Breast epithelium (tissue), 4 donors: ENCODE data around the gene SOX15. TPM values are rescaled to one million over a fixed set of nuclear protein-coding genes. Genes with fewer than 3 reads are reported as not detected.

ENCODE experiments used
- DNase-seq, 2 donors: peaks; one replicate each; pipeline ENCODE4 v3.0.0-alpha.2; 2019; ENCODE audit warnings: low spot score in 2 of 2
- H3K27ac ChIP-seq, 2 donors: fragments of 200-600 bp; sonication (generic) in 1 of 2; one replicate each; pipeline ENCODE4 v1.5.1; 2016 to 2019; ENCODE audit warnings: mild to moderate bottlenecking in 1 of 2
- H3K27me3 ChIP-seq, 2 donors: fragments of 200-600 bp; sonication (generic) in 1 of 2; one replicate each; pipeline versions ENCODE4 v1.5.1 to v1.6.0; 2017 to 2019; ENCODE audit warnings: control low read depth in 1 of 2, mild to moderate bottlenecking in 1 of 2
- H3K36me3 ChIP-seq: fragments of 200-600 bp; one replicate; pipeline ENCODE4 v1.5.1; 2019
- H3K4me1 ChIP-seq, 2 donors: fragments of 200-600 bp; sonication (generic); one replicate each; pipeline ENCODE4 v1.5.1; 2016 to 2019; ENCODE audit warnings: control low read depth in 1 of 2
- H3K4me3 ChIP-seq, 3 donors: fragments of 200-600 bp; sonication (generic); 1 replicate in 2 of 3; 2 replicates in 1 of 3; pipeline ENCODE4 v1.5.1; 2016 to 2019; ENCODE audit warnings: mild to moderate bottlenecking in 3 of 3, moderate library complexity in 2 of 3
- H3K9me3 ChIP-seq, 2 donors: fragments of 200-600 bp; sonication (generic) in 1 of 2; one replicate each; pipeline ENCODE4 v1.5.1; 2016 to 2019; ENCODE audit warnings: control low read depth in 1 of 2
- POLR2A ChIP-seq: fragments of 450-650 bp; IDR thresholded peaks from one replicate; pipeline ENCODE4 v1.6.1; 2016; ENCODE audit warnings: antibody characterized with exemption, mild to moderate bottlenecking, moderate library complexity
- POLR2AphosphoS5 ChIP-seq, 3 donors: sonication (generic); formaldehyde crosslinking; IDR thresholded peaks; one replicate each; pipeline ENCODE4 v1.6.1; 2017; ENCODE audit warnings: antibody characterized with exemption in 3 of 3
- intact Hi-C: fragments of 100-400 bp; cut with DNase I; formaldehyde crosslinking; loops from one replicate; pipeline ENCODE4 v1.15.1; 2023; ENCODE audit warnings: low total_unique reads
- total RNA-seq, 3 donors: library from RNA; depleted of rRNA; stranded (reverse); fragments of >200 nt; gene quantifications; one replicate each; pipeline ENCODE4 v1.1.0, GENCODE V29; 2016
- TF ChIP-seq, protein P1 (sequence below), 3 donors: fragments of 450-650 bp; IDR thresholded peaks; one replicate each; pipeline ENCODE4 v1.5.1; 2016 to 2017; ENCODE audit warnings: antibody characterized with exemption in 3 of 3, mild to moderate bottlenecking in 3 of 3, moderate library complexity in 3 of 3

The SOX15 gene
- total RNA-seq, 3 donors from 2014 or later: 1.3 to 4.1 (median 1.6) TPM

DNA sequence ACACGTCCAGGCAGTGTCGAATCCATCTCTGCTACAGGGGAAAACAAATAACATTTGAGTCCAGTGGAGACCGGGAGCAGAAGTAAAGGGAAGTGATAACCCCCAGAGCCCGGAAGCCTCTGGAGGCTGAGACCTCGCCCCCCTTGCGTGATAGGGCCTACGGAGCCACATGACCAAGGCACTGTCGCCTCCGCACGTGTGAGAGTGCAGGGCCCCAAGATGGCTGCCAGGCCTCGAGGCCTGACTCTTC, 17.6 kb downstream of the SOX15 start:
- peak overlapping the region; percentile 98 for H3K27ac ChIP-seq

GRCh38 chr17:7570351-7570750, 19.5 kb downstream of the SOX15 start:
- no peak overlapping the region for H3K27ac ChIP-seq
- intact Hi-C loops: no loop called here
- H3K36me3 ChIP-seq: peaks cover 2% of the 10 kb centered on the region

More for the DNA sequence above, 17.6 kb downstream of the SOX15 start:
- H3K9me3 ChIP-seq: no peaks in the 10 kb centered on the region
- no peak for TF ChIP-seq POLR2AphosphoS5 (IDR thresholded peaks at IDR 0.05)
- TF ChIP-seq POLR2A: no peak
- TF ChIP-seq, protein P1, sequence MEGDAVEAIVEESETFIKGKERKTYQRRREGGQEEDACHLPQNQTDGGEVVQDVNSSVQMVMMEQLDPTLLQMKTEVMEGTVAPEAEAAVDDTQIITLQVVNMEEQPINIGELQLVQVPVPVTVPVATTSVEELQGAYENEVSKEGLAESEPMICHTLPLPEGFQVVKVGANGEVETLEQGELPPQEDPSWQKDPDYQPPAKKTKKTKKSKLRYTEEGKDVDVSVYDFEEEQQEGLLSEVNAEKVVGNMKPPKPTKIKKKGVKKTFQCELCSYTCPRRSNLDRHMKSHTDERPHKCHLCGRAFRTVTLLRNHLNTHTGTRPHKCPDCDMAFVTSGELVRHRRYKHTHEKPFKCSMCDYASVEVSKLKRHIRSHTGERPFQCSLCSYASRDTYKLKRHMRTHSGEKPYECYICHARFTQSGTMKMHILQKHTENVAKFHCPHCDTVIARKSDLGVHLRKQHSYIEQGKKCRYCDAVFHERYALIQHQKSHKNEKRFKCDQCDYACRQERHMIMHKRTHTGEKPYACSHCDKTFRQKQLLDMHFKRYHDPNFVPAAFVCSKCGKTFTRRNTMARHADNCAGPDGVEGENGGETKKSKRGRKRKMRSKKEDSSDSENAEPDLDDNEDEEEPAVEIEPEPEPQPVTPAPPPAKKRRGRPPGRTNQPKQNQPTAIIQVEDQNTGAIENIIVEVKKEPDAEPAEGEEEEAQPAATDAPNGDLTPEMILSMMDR (IDR thresholded peaks at IDR 0.05): no peak
- peaks cover 16% of the 10 kb centered on the region for H3K36me3 ChIP-seq
- no peaks in the 10 kb centered on the region for H3K27me3 ChIP-seq
- intact Hi-C loops: no loop called here
- H3K4me3 ChIP-seq: peak overlapping the region; percentile 92 to 100 (median 100)
- no peak for DNase-seq
- H3K4me1 ChIP-seq: peaks cover 8 to 9% of the 10 kb centered on the region in 2 donors

DNA sequence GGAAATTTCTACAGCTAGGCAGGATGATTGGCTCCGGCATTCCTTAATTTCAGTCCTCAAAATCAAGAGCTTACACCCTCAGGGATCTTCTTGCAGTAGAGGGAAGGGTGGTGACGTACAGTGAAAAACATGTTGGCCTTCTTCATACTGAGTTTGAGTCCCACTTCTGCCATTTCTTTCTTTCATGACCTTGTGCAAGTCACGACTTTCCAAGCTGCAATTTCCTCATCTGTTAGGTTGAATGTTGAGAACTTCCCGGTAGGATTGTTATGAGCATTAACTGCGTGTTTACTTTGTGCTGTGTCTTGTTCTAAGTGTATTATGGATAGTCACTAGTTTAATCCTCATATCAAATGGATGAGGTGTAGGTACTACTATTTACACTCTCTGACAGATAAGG, 20.3 kb downstream of the SOX15 start:
- Histone ChIP-seq H3K27ac (no peak overlapping the region), H3K9me3 (no peaks in the 10 kb centered on the region), H3K4me3 (no peak overlapping the region), H3K27me3 (no peaks in the 10 kb centered on the region), H3K4me1 (peaks cover 0 to 8% of the 10 kb centered on the region in 2 donors), H3K36me3 (no peaks in the 10 kb centered on the region)
- TF ChIP-seq POLR2AphosphoS5 (IDR thresholded peaks at IDR 0.05): no peak
- TF ChIP-seq POLR2A: no peak
- TF ChIP-seq, protein P1 (IDR thresholded peaks at IDR 0.05): no peak
- intact Hi-C loops: loop anchor here (10.0 kb wide), 1 partner anchor 55 kb away; no protein-coding TSS in a partner anchor
- DNase-seq: no peak

More at GRCh38 chr17:7570351-7570750, 19.5 kb downstream of the SOX15 start:
- Histone ChIP-seq H3K27me3 (no peaks in the 10 kb centered on the region), H3K4me3 (no peak overlapping the region), H3K9me3 (no peaks in the 10 kb centered on the region), H3K4me1 (peaks cover 5 to 8% of the 10 kb centered on the region in 2 donors)
- DNase-seq: no peak
- no peak for TF ChIP-seq POLR2A
- TF ChIP-seq, protein P1 (IDR thresholded peaks at IDR 0.05): no peak
- TF ChIP-seq POLR2AphosphoS5 (IDR thresholded peaks at IDR 0.05): no peak

DNA sequence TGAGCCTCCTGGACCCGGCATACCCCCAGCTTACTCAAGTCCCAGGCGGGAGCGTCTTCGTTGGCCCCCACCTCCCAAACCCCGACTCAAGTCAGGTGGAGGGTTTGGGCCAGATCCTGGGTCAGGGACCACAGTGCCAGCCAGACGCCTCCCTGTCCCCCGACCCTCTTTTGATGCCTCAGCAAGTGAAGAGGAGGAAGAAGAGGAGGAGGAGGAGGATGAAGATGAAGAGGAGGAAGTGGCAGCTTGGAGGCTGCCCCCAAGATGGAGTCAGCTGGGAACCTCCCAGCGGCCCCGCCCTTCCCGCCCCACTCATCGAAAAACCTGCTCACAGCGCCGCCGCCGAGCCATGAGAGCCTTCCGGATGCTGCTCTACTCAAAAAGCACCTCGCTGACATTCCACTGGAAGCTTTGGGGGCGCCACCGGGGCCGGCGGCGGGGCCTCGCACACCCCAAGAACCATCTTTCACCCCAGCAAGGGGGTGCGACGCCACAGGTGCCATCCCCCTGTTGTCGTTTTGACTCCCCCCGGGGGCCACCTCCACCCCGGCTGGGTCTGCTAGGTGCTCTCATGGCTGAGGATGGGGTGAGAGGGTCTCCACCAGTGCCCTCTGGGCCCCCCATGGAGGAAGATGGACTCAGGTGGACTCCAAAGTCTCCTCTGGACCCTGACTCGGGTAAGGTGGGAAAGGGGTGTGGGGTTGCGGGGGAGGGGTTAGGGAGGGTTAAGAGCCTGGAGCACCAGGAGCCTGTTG, 26.6 kb downstream of the SOX15 start:
- Histone ChIP-seq H3K36me3 (no peaks in the 10 kb centered on the region), H3K4me3 (peak overlapping the region in 2 of 3 donors; percentile 81 to 90), H3K9me3 (no peaks in the 10 kb centered on the region), H3K27me3 (no peaks in the 10 kb centered on the region), H3K27ac (no peak overlapping the region), H3K4me1 (peaks cover 10 to 34% of the 10 kb centered on the region in 2 donors)
- no peak for DNase-seq
- intact Hi-C loops: loop anchor here (10.0 kb wide), 1 partner anchor 48 kb away; no protein-coding TSS in a partner anchor
- TF ChIP-seq POLR2A (no peak), POLR2AphosphoS5 (IDR thresholded peaks at IDR 0.05) (no peak)
- TF ChIP-seq, protein P1 (IDR thresholded peaks at IDR 0.05): no peak

DNA sequence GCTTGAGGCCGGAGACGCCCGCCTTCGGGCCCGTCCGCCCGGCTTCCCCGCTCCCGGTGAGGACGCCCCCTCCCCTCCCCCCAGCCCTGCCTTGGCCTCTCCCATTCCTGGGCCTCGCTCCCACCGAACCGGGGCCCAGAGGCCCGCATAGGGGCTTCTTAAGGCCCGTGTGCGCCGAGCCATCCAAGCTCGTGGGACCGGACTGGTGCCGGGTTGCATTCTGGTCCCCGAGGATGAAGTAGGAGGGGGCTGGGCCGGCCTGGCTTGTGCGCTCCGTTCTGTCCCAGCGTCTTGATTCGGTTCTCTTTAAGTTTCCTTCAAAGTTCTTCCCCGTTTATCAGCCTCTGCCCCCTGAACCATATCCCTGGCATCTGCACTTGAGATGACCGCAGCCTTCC, 27.7 kb downstream of the SOX15 start:
- H3K36me3 ChIP-seq: no peaks in the 10 kb centered on the region
- H3K27me3 ChIP-seq: no peaks in the 10 kb centered on the region
- H3K4me3 ChIP-seq: peak overlapping the region; percentile 81 to 90 (median 89)
- TF ChIP-seq POLR2A: no peak
- TF ChIP-seq, protein P1 (IDR thresholded peaks at IDR 0.05): no peak
- no peak for TF ChIP-seq POLR2AphosphoS5 (IDR thresholded peaks at IDR 0.05)
- H3K9me3 ChIP-seq: no peaks in the 10 kb centered on the region
- DNase-seq: no peak
- H3K4me1 ChIP-seq: peaks cover 14 to 42% of the 10 kb centered on the region in 2 donors
- intact Hi-C loops: loop anchor here (10.0 kb wide), 1 partner anchor 47 kb away; no protein-coding TSS in a partner anchor
- H3K27ac ChIP-seq: peak overlapping the region; percentile 98 to 99
